Spleen (tissue), 7 donors: ENCODE measurements around the gene ZNF141.

ENCODE experiments used
- CTCF ChIP-seq, 11 experiments: fragments of 200-600 bp in 7 of 11; fragments of 450-650 bp in 4 of 11; sonication (generic) in 4 of 11; IDR thresholded peaks in 8 of 11; conservative IDR thresholded peaks in 3 of 11; 1 replicate in 7 of 11; 2 replicates in 4 of 11; pipeline versions ENCODE4 v1.4.0 to v1.8.0; 2016 to 2021; ENCODE audit warnings: antibody characterized with exemption in 11 of 11, inconsistent platforms in 4 of 11, mild to moderate bottlenecking in 1 of 11
- POLR2A ChIP-seq, 3 donors: fragments of 450-650 bp; IDR thresholded peaks; one replicate each; pipeline ENCODE4 v1.5.1; 2017; ENCODE audit warnings: antibody characterized with exemption in 3 of 3, mild to moderate bottlenecking in 1 of 3
- POLR2AphosphoS5 ChIP-seq, 3 donors: sonication (generic); formaldehyde crosslinking; IDR thresholded peaks; one replicate each; pipeline ENCODE4 v1.5.1; 2017; ENCODE audit warnings: antibody characterized with exemption in 3 of 3
- donor health status: DM: no; HTN: no; CAD: no; lungs with moderate emphysema.
- donor health status: DM: no; HTN: no; CAD: no.
- donor health status: DM: no; HTN: no; CAD: no.

GRCh38 chr4:386708-387105 is 49.1 kb downstream of the ZNF141 start:
- TF ChIP-seq POLR2AphosphoS5 (IDR thresholded peaks at IDR 0.05) (no peak), CTCF (IDR thresholded peaks at IDR 0.05 in 8 of 11, conservative IDR thresholded peaks at IDR 0.05 in 3 of 11) (no peak), POLR2A (IDR thresholded peaks at IDR 0.05) (no peak)
